ENCODE results near the gene OR2A2.

GRCh38 chr7:144102041-144102440 is 7.3 kb upstream of the OR2A2 start:
- no peak for TF ChIP-seq CTCF (IDR thresholded peaks at IDR 0.05; ENCODE audit: low read depth, low read length, poor library complexity, severe bottlenecking)
- TF ChIP-seq EZH2phosphoT487 (IDR thresholded peaks at IDR 0.05; ENCODE audit: borderline replicate concordance, low read length) = no peak

Measured in DOHH2 (cell line).